WERI-Rb-1 (cell line): ENCODE results near the gene LCOR.

Experiments
- DNase-seq: peaks from one replicate; pipeline ENCODE4 v3.0.0-alpha.2; 2020
- H3K27ac ChIP-seq: fragments of 250-450 bp; sonication (Bioruptor Pico); 2 replicates; pipeline ENCODE4 v1.5.1; 2020; ENCODE audit warnings: mild to moderate bottlenecking, moderate library complexity
- H3K27me3 ChIP-seq: fragments of 250-450 bp; sonication (Bioruptor Pico); 2 replicates; pipeline ENCODE4 v1.5.1; 2021; ENCODE audit warnings: mild to moderate bottlenecking, low read depth, moderate library complexity; ENCODE audit not compliant: insufficient read depth, severe bottlenecking
- H3K36me3 ChIP-seq: fragments of 250-450 bp; sonication (Bioruptor Pico); 2 replicates; pipeline ENCODE4 v1.5.1; 2020; ENCODE audit warnings: mild to moderate bottlenecking, moderate library complexity
- H3K4me3 ChIP-seq: 2 replicates; pipeline ENCODE4 v1.5.1; 2011; ENCODE audit warnings: low read depth, mild to moderate bottlenecking, control low read depth, low read length
- H3K9me3 ChIP-seq: fragments of 250-450 bp; sonication (Bioruptor Pico); 2 replicates; pipeline ENCODE4 v1.5.1; 2021; ENCODE audit warnings: mild to moderate bottlenecking, moderate library complexity; ENCODE audit not compliant: severe bottlenecking
- CTCF ChIP-seq: IDR thresholded peaks from 2 replicates; pipeline ENCODE4 v1.5.1; 2011; ENCODE audit warnings: low read depth, mild to moderate bottlenecking, control low read depth, inconsistent platforms, low read length

LCOR gene

GRCh38 chr10:97013568-97013967, 181.5 kb downstream of the LCOR start:
- no peak overlapping the region for H3K27ac ChIP-seq
- no peak for TF ChIP-seq CTCF
- no peaks in the 10 kb centered on the region for H3K27me3 ChIP-seq
- no peaks in the 10 kb centered on the region for H3K36me3 ChIP-seq
- DNase-seq: no peak
- H3K9me3 ChIP-seq: peaks cover 5% of the 10 kb centered on the region
- H3K4me3 ChIP-seq: no peak overlapping the region

GRCh38 chr10:97013983-97014382, 181.9 kb downstream of the LCOR start:
- H3K27ac ChIP-seq: no peak overlapping the region
- H3K27me3 ChIP-seq: no peaks in the 10 kb centered on the region
- no peaks in the 10 kb centered on the region for H3K36me3 ChIP-seq
- TF ChIP-seq CTCF: no peak
- H3K9me3 ChIP-seq: peaks cover 5% of the 10 kb centered on the region
- DNase-seq: no peak
- H3K4me3 ChIP-seq: no peak overlapping the region

- no peak overlapping the region for H3K27ac ChIP-seq
- H3K36me3 ChIP-seq: no peaks in the 10 kb centered on the region
- DNase-seq: no peak
- no peak overlapping the region for H3K4me3 ChIP-seq
- H3K9me3 ChIP-seq: no peaks in the 10 kb centered on the region
- no peaks in the 10 kb centered on the region for H3K27me3 ChIP-seq
- no peak for TF ChIP-seq CTCF
These were observed 183.1 kb downstream of the LCOR start for GRCh38 chr10:97015240-97015639.

- H3K36me3 ChIP-seq: no peaks in the 10 kb centered on the region
- no peak for DNase-seq
- no peak overlapping the region for H3K27ac ChIP-seq
- no peaks in the 10 kb centered on the region for H3K9me3 ChIP-seq
- no peak overlapping the region for H3K4me3 ChIP-seq
- H3K27me3 ChIP-seq: no peaks in the 10 kb centered on the region
- no peak for TF ChIP-seq CTCF
These were observed 184.8 kb downstream of the LCOR start for GRCh38 chr10:97016728-97017473.

- no peak overlapping the region for H3K4me3 ChIP-seq
- DNase-seq: no peak
- no peaks in the 10 kb centered on the region for H3K27me3 ChIP-seq
- no peak for TF ChIP-seq CTCF
- H3K9me3 ChIP-seq: no peaks in the 10 kb centered on the region
- no peak overlapping the region for H3K27ac ChIP-seq
- H3K36me3 ChIP-seq: no peaks in the 10 kb centered on the region
These were observed 185.4 kb downstream of the LCOR start for GRCh38 chr10:97017474-97017903.
